ENCODE measurements around the gene GRAMD1B.
"Not testable (repeated sequence)": the region's sequence is repeated elsewhere in the genome, so short reads cannot be mapped to it uniquely, and the experiment has no call there.

DNA sequence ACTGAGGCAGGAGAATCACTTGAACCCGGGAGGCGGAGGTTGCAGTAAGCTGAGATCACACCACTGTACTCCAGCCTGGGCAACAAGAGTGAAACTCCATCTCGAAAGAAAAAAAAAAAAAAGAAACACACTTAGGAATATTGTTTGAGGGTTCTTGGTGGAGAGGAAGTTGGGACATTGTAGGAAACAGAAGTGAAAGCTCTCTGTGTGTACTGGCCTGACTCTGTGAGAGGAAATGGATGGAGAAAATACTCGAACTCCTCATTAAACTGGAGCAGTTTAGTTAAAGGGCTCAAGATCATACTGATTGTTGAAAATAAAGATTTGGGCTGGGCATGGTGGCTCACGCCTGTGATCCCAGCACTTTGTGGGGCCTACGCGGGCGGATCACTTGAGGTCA lies 35.6 kb downstream of the GRAMD1B start:
- not testable (repeated sequence) for TF ChIP-seq CTCF, POLR2A (IDR thresholded peaks at IDR 0.05)
